ENCODE measurements around the gene ZNF611. TPM values are rescaled to one million over a fixed set of nuclear protein-coding genes. Genes with fewer than 3 reads are reported as not detected.
"Not testable (repeated sequence)": the region's sequence is repeated elsewhere in the genome, so short reads cannot be mapped to it uniquely, and the experiment has no call there.

The ZNF611 gene
- total and polyA plus RNA-seq, 4 experiments from 2014 or later = 23.6 to 53.7 (median 45.4) TPM

DNA sequence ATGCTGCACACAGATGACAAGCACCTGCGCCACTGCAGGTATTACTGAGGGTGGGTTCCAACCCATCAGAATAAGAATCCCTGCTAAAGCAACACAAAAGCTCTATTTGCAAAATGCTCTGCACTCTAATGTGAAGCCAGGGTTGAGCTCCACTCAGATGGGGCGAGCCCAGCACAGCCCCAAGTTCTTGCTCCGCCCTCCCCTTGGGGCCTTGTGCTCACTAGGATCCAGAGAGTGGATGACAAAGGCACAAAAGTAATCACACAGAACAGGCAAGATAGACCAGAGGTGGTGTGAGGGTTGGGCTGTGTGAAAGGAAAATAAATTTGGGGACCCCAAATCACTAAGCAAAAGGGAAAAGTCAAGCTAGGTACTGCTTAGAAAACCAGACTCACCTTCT, 8.2 kb upstream of the ZNF611 start:
- H3K27ac Mint-ChIP-seq = peak overlapping the region in 5 of 7 donors; percentile 19 to 72 (median 25)
- CTCF ChIA-PET (ENCODE audit: partially characterized antibody) = no interaction called here
- Histone ChIP-seq H3K4me1 (ENCODE audit: insufficient read depth, low read length) (peaks cover 9% of the 10 kb centered on the region), H3K27me3 (ENCODE audit: insufficient read depth, low read length) (no peaks in the 10 kb centered on the region), H3K9me3 (ENCODE audit: control insufficient read depth in 1 of 2, low read length in 2 of 2) (no peaks in the 10 kb centered on the region), H3K36me3 (ENCODE audit: insufficient read depth, low read length) (no peaks in the 10 kb centered on the region), H3K27ac (ENCODE audit: low read depth, low read length) (no peak overlapping the region), H3K4me3 (ENCODE audit: low read length in 2 of 2) (no peak overlapping the region)
- H3K9me3 Mint-ChIP-seq = peaks cover 0 to 3% (median 0%) of the 10 kb centered on the region in 8 donors
- DNase-seq = no peak
- no peaks in the 10 kb centered on the region for H3K36me3 Mint-ChIP-seq
- intact Hi-C loops (cut with micrococcal nuclease) = no loop called here
- peak overlapping the region in 1 of 8 donors; percentile 2 for H3K4me3 Mint-ChIP-seq
- H3K27me3 Mint-ChIP-seq = no peaks in the 10 kb centered on the region
- peaks cover 7 to 48% (median 23%) of the 10 kb centered on the region in 4 donors for H3K4me1 Mint-ChIP-seq
- POLR2A ChIA-PET (ENCODE audit: partially characterized antibody) = no interaction called here

DNA sequence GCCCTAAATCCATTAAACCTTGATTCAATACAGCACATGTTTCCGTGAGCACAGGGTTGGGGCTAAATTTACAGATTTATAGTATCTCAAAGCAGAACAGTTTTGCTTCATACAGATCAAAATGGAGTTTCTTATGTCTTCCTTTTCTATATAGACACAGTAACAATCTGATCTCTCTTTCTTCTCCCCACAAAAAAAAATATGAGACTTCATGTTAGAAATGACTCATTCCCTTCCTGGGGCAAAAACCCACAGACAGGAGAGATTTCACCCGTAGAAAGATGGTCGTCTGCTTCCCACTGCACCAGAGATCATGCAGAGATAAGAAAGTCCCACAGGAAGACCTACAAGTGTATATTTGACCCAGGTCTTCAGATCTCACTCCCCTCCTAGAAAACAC, 7.7 kb upstream of the ZNF611 start:
- H3K4me3 Mint-ChIP-seq = peak overlapping the region in 3 of 8 donors; percentile 2 to 63 (median 55)
- no peaks in the 10 kb centered on the region for H3K9me3 ChIP-seq (ENCODE audit: control insufficient read depth in 1 of 2, low read length in 2 of 2)
- H3K27ac ChIP-seq (ENCODE audit: low read depth, low read length) = no peak overlapping the region
- no peaks in the 10 kb centered on the region for H3K27me3 ChIP-seq (ENCODE audit: insufficient read depth, low read length)
- H3K4me1 Mint-ChIP-seq = peaks cover 7 to 48% (median 23%) of the 10 kb centered on the region in 4 donors
- intact Hi-C loops (cut with micrococcal nuclease) = no loop called here
- ChIA-PET POLR2A (ENCODE audit: partially characterized antibody) (no interaction called here), CTCF (ENCODE audit: partially characterized antibody) (no interaction called here)
- no peaks in the 10 kb centered on the region for H3K36me3 Mint-ChIP-seq
- peaks cover 0 to 3% (median 0%) of the 10 kb centered on the region in 8 donors for H3K9me3 Mint-ChIP-seq
- H3K27me3 Mint-ChIP-seq = no peaks in the 10 kb centered on the region
- H3K36me3 ChIP-seq (ENCODE audit: insufficient read depth, low read length) = no peaks in the 10 kb centered on the region
- H3K27ac Mint-ChIP-seq = peak overlapping the region; percentile 11 to 89 (median 37)
- peaks cover 9% of the 10 kb centered on the region for H3K4me1 ChIP-seq (ENCODE audit: insufficient read depth, low read length)
- H3K4me3 ChIP-seq (ENCODE audit: low read length in 2 of 2) = no peak overlapping the region
- no peak for DNase-seq

- CTCF ChIA-PET (ENCODE audit: partially characterized antibody) = no interaction called here
- Histone ChIP-seq H3K4me1 (ENCODE audit: insufficient read depth, low read length) (peaks cover 9% of the 10 kb centered on the region), H3K27ac (ENCODE audit: low read depth, low read length) (no peak overlapping the region), H3K36me3 (ENCODE audit: insufficient read depth, low read length) (no peaks in the 10 kb centered on the region), H3K4me3 (ENCODE audit: low read length in 2 of 2) (no peak overlapping the region), H3K27me3 (ENCODE audit: insufficient read depth, low read length) (no peaks in the 10 kb centered on the region), H3K9me3 (ENCODE audit: control insufficient read depth in 1 of 2, low read length in 2 of 2) (no peaks in the 10 kb centered on the region)
- intact Hi-C loops (cut with micrococcal nuclease) = no loop called here
- peak overlapping the region in 5 of 7 donors; percentile 7 to 89 (median 53) for H3K27ac Mint-ChIP-seq
- DNase-seq = no peak
- H3K36me3 Mint-ChIP-seq = no peaks in the 10 kb centered on the region
- H3K27me3 Mint-ChIP-seq = no peaks in the 10 kb centered on the region
- peaks cover 7 to 48% (median 24%) of the 10 kb centered on the region in 4 donors for H3K4me1 Mint-ChIP-seq
- peak overlapping the region in 2 of 8 donors; percentile 17 to 55 for H3K4me3 Mint-ChIP-seq
- H3K9me3 Mint-ChIP-seq = peaks cover 0 to 3% (median 0%) of the 10 kb centered on the region in 8 donors
- POLR2A ChIA-PET (ENCODE audit: partially characterized antibody) = no interaction called here
Observed at GRCh38 chr19:52741951-52742485, 7.2 kb upstream of the ZNF611 start.

DNA sequence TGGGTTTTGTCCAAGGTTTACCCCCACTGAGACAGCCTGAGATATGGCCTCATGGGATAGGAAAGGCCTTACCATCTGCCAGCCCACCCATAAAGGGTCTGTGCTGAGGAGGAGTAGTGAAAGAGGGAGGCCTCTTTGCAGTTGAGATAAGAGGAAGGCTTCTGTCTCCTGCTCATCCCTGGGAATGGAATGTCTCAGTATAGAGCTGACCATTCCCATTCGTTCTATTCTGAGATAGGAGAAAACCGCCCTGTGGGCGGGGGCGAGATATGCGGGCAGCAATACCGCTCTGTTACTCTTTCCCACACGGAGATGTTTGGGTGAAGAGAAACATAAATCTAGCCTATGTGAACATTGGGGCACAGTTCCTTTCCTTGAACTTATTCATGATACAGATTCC, 6.5 kb upstream of the ZNF611 start:
- H3K4me1 ChIP-seq (ENCODE audit: insufficient read depth, low read length); H3K27me3 Mint-ChIP-seq; H3K4me3 Mint-ChIP-seq; H3K27me3 ChIP-seq (ENCODE audit: insufficient read depth, low read length); H3K27ac Mint-ChIP-seq; H3K36me3 ChIP-seq (ENCODE audit: insufficient read depth, low read length); DNase-seq; CTCF ChIA-PET (ENCODE audit: partially characterized antibody); H3K4me3 ChIP-seq (ENCODE audit: low read length in 2 of 2); H3K36me3 Mint-ChIP-seq; H3K9me3 ChIP-seq (ENCODE audit: control insufficient read depth in 1 of 2, low read length in 2 of 2); H3K9me3 Mint-ChIP-seq; POLR2A ChIA-PET (ENCODE audit: partially characterized antibody); H3K27ac ChIP-seq (ENCODE audit: low read depth, low read length); intact Hi-C loops (cut with micrococcal nuclease): not testable (repeated sequence)
- peaks cover 7 to 45% (median 23%) of the 10 kb centered on the region in 4 donors for H3K4me1 Mint-ChIP-seq

DNA sequence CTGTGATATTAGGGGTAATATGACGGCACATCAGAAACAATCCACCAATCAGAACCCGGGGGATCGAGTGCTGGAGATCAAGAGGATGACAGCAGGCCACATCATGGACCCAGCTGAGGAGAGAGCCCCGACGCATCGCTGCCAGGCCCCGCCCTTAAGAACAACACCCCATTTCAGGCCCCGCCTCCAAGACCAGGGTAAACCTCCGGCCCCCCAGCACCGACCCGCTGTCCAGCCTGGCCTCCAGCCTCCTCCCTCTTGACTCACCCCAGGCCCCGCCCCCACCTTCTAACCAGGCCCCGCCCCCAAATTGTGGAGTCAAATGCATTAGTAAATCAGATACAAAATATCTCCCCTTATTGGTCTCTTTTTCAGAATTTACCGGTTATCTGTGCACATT, 4.7 kb upstream of the ZNF611 start:
- no peaks in the 10 kb centered on the region for H3K27me3 ChIP-seq (ENCODE audit: insufficient read depth, low read length)
- H3K9me3 ChIP-seq (ENCODE audit: control insufficient read depth in 1 of 2, low read length in 2 of 2) = no peaks in the 10 kb centered on the region
- peaks cover 0 to 5% of the 10 kb centered on the region in 2 donors for H3K36me3 Mint-ChIP-seq
- no peak for DNase-seq
- H3K4me3 ChIP-seq (ENCODE audit: low read length in 2 of 2) = no peak overlapping the region
- intact Hi-C loops (cut with micrococcal nuclease) = no loop called here
- H3K4me1 ChIP-seq (ENCODE audit: insufficient read depth, low read length) = peaks cover 18% of the 10 kb centered on the region
- no peak overlapping the region for H3K4me3 Mint-ChIP-seq
- H3K9me3 Mint-ChIP-seq = peaks cover 0 to 3% (median 0%) of the 10 kb centered on the region in 8 donors
- ChIA-PET CTCF (ENCODE audit: partially characterized antibody) (no interaction called here), POLR2A (ENCODE audit: partially characterized antibody) (no interaction called here)
- no peaks in the 10 kb centered on the region for H3K27me3 Mint-ChIP-seq
- peaks cover 11 to 48% (median 26%) of the 10 kb centered on the region in 4 donors for H3K4me1 Mint-ChIP-seq
- no peak overlapping the region for H3K27ac ChIP-seq (ENCODE audit: low read depth, low read length)
- H3K27ac Mint-ChIP-seq = no peak overlapping the region
- no peaks in the 10 kb centered on the region for H3K36me3 ChIP-seq (ENCODE audit: insufficient read depth, low read length)

GRCh38 chr19:52735734-52736133, 890 bp upstream of the ZNF611 start:
- no peak for DNase-seq
- no peaks in the 10 kb centered on the region for H3K9me3 ChIP-seq (ENCODE audit: control insufficient read depth in 1 of 2, low read length in 2 of 2)
- Mint-ChIP-seq H3K4me3 (peak overlapping the region in 7 of 8 donors; percentile 57 to 97 (median 93)), H3K9me3 (peaks cover 0 to 3% (median 0%) of the 10 kb centered on the region in 8 donors), H3K27ac (peak overlapping the region; percentile 94 to 98 (median 97)), H3K4me1 (peaks cover 17 to 41% (median 25%) of the 10 kb centered on the region in 4 donors), H3K36me3 (peaks cover 0 to 11% of the 10 kb centered on the region in 2 donors), H3K27me3 (no peaks in the 10 kb centered on the region)
- no peak overlapping the region for H3K4me3 ChIP-seq (ENCODE audit: low read length in 2 of 2)
- intact Hi-C loops (cut with micrococcal nuclease) = loop anchor here (1.0 kb wide), 6 partner anchors 13 to 458 kb away; partner anchors contain the start of genes ZNF665, ZNF701, ZNF808 and ZNF83
- no peaks in the 10 kb centered on the region for H3K27me3 ChIP-seq (ENCODE audit: insufficient read depth, low read length)
- ChIA-PET CTCF (ENCODE audit: partially characterized antibody) (interaction anchor here (0.8 kb wide), 1 partner anchor 225 kb away, joined by 4 read pairs; no protein-coding TSS in a partner anchor), POLR2A (ENCODE audit: partially characterized antibody) (interaction anchor here (1.2 to 1.5 kb wide), 2 partner anchors 28 to 366 kb away, joined by 3 to 4 read pairs; partner anchors contain the start of gene ZNF880)
- peaks cover 22% of the 10 kb centered on the region for H3K4me1 ChIP-seq (ENCODE audit: insufficient read depth, low read length)
- no peaks in the 10 kb centered on the region for H3K36me3 ChIP-seq (ENCODE audit: insufficient read depth, low read length)
- peak overlapping the region; percentile 80 for H3K27ac ChIP-seq (ENCODE audit: low read depth, low read length)

GRCh38 chr19:52734331-52734892, 432 bp downstream of the ZNF611 start:
- Histone ChIP-seq H3K36me3 (ENCODE audit: insufficient read depth, low read length) (no peaks in the 10 kb centered on the region), H3K4me1 (ENCODE audit: insufficient read depth, low read length) (peaks cover 22% of the 10 kb centered on the region), H3K4me3 (ENCODE audit: low read length in 2 of 2) (peak overlapping the region; percentile 94 to 98), H3K27ac (ENCODE audit: low read depth, low read length) (peak overlapping the region; percentile 80), H3K27me3 (ENCODE audit: insufficient read depth, low read length) (no peaks in the 10 kb centered on the region), H3K9me3 (ENCODE audit: control insufficient read depth in 1 of 2, low read length in 2 of 2) (no peaks in the 10 kb centered on the region)
- no peak for DNase-seq
- peak overlapping the region; percentile 90 to 97 (median 94) for H3K4me3 Mint-ChIP-seq
- intact Hi-C loops (cut with micrococcal nuclease) = loop anchor here (1.0 kb wide), 1 partner anchor 786 kb away; no protein-coding TSS in a partner anchor
- ChIA-PET POLR2A (ENCODE audit: partially characterized antibody) (interaction anchor here (0.6 to 1.5 kb wide), 2 partner anchors 47 to 97 kb away, joined by 3 read pairs; no protein-coding TSS in a partner anchor), CTCF (ENCODE audit: partially characterized antibody) (no interaction called here)
- peaks cover 5 to 16% of the 10 kb centered on the region in 2 donors for H3K36me3 Mint-ChIP-seq
- no peaks in the 10 kb centered on the region for H3K27me3 Mint-ChIP-seq
- peaks cover 22 to 39% (median 30%) of the 10 kb centered on the region in 4 donors for H3K4me1 Mint-ChIP-seq
- no peaks in the 10 kb centered on the region for H3K9me3 Mint-ChIP-seq
- H3K27ac Mint-ChIP-seq = peak overlapping the region; percentile 94 to 98 (median 97)

Measured in CD4-positive, alpha-beta memory T cell (primary cell).